GM21390 (cell line): Measurements from ENCODE around the gene LBX1.

Experiments
- ATAC-seq: cut with Tn5 transposase; IDR thresholded peaks from one replicate; pipeline ENCODE4 v1.9.1; 2021; ENCODE audit not compliant: unreplicated experiment

The LBX1 gene

GRCh38 chr10:101226491-101227428 lies 2.5 kb downstream of the LBX1 start:
- no peak for ATAC-seq

GRCh38 chr10:101225846-101226421 lies 3.3 kb downstream of the LBX1 start:
- ATAC-seq: no peak

- no peak for ATAC-seq
Observed at GRCh38 chr10:101224910-101225823, 4.1 kb downstream of the LBX1 start.

GRCh38 chr10:101224060-101224909 lies 5.0 kb downstream of the LBX1 start:
- ATAC-seq: no peak

GRCh38 chr10:101223274-101224059 lies 5.8 kb downstream of the LBX1 start:
- ATAC-seq: no peak

- no peak for ATAC-seq
Observed at GRCh38 chr10:101222683-101223273, 6.5 kb downstream of the LBX1 start.

- ATAC-seq: no peak
Observed at GRCh38 chr10:101221963-101222531, 7.2 kb downstream of the LBX1 start.

GRCh38 chr10:101221549-101221948 lies 7.7 kb downstream of the LBX1 start:
- no peak for ATAC-seq

- ATAC-seq: no peak
Observed at GRCh38 chr10:101219946-101220451, 9.3 kb downstream of the LBX1 start.

- ATAC-seq: no peak
Observed at GRCh38 chr10:101219139-101219945, 9.9 kb downstream of the LBX1 start.

GRCh38 chr10:101218351-101219138 lies 10.7 kb downstream of the LBX1 start:
- no peak for ATAC-seq

GRCh38 chr10:101217450-101218281 lies 11.6 kb downstream of the LBX1 start:
- ATAC-seq: no peak

GRCh38 chr10:101217044-101217425 lies 12.2 kb downstream of the LBX1 start:
- no peak for ATAC-seq

- ATAC-seq: no peak
Observed at GRCh38 chr10:101216207-101217043, 12.8 kb downstream of the LBX1 start.
